ENCODE results near the gene SMIM44. TPM values are rescaled to one million over a fixed set of nuclear protein-coding genes. Genes with fewer than 3 reads are reported as not detected.

Gene SMIM44
- total and polyA plus RNA-seq, 9 of the 15 experiments (the other 6 are each of a cell fraction or from before 2014, with no cell fraction given), result not detected

DNA sequence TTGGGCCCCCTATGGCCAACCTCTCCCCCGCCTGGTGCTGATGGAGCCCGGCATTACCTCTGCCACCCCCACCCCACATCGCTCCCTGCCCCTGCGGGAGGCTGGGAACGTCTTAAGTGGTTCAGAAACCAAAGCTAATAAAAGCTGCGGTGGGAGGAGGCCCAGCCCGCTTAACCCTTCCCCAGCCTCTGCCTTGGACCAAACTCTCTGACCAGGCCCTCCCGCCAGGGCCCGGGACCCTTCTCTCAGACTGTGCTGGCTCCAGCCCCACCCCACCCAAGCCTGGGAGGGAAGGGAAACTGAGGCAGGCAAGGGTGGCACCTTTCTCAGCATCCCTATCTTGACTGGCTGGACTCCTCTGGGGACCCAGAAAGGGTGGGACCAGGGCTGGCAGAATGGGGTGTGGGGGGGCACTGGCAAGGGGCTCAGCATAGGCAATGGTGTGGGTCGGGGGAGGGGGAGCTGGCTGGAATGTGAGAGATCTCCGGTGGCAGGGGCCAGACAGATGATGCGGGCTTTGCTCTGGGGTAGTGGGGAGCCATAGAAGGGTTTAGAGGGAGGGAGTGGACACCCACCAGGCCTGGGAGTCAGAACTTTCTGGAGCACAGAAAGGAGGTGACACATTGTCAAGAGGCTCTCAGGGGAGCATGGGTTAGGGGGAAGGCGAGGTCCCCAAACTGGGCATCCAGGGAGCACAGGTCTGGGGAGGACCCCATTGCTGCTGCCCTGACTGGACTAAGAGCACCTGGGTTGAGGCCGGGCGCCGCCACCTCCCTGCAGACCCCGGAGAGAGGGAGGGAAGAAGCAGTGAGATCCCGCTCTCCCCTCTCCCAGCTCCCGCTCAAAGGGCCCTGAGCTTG, 24.8 kb downstream of the SMIM44 start (continued):
- TF ChIP-seq, protein P1, sequence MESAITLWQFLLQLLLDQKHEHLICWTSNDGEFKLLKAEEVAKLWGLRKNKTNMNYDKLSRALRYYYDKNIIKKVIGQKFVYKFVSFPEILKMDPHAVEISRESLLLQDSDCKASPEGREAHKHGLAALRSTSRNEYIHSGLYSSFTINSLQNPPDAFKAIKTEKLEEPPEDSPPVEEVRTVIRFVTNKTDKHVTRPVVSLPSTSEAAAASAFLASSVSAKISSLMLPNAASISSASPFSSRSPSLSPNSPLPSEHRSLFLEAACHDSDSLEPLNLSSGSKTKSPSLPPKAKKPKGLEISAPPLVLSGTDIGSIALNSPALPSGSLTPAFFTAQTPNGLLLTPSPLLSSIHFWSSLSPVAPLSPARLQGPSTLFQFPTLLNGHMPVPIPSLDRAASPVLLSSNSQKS (CRISPR knock-in tag; IDR thresholded peaks at IDR 0.05), result no peak
- TF ChIP-seq, protein P2, sequence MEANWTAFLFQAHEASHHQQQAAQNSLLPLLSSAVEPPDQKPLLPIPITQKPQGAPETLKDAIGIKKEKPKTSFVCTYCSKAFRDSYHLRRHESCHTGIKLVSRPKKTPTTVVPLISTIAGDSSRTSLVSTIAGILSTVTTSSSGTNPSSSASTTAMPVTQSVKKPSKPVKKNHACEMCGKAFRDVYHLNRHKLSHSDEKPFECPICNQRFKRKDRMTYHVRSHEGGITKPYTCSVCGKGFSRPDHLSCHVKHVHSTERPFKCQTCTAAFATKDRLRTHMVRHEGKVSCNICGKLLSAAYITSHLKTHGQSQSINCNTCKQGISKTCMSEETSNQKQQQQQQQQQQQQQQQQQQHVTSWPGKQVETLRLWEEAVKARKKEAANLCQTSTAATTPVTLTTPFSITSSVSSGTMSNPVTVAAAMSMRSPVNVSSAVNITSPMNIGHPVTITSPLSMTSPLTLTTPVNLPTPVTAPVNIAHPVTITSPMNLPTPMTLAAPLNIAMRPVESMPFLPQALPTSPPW (CRISPR knock-in tag; IDR thresholded peaks at IDR 0.05), result no peak
- TF ChIP-seq POLR2H (tag; IDR thresholded peaks at IDR 0.05; ENCODE audit: low read depth) (no peak), NCOA4 (IDR thresholded peaks at IDR 0.05; ENCODE audit: partially characterized antibody) (no peak), CBX3 (IDR thresholded peaks at IDR 0.05; ENCODE audit: borderline replicate concordance in 1 of 2, low read length in 2 of 2) (no peak), TSC22D4 (tag; IDR thresholded peaks at IDR 0.05) (no peak), POLR2G (IDR thresholded peaks at IDR 0.05; ENCODE audit: low read depth, low read length) (no peak; the same call in 1 of the 2 replicates), GATAD2A (IDR thresholded peaks at IDR 0.05) (no peak), TAF9B (IDR thresholded peaks at IDR 0.05; ENCODE audit: partially characterized antibody) (no peak), RFX5 (IDR thresholded peaks at IDR 0.05; ENCODE audit: low read depth, low read length) (no peak), KDM1A (IDR thresholded peaks at IDR 0.05) (0 out of 4 replicates have a peak, but pooled peaks have one; percentile 12 to 41), KDM2B (CRISPR knock-in tag; IDR thresholded peaks at IDR 0.05) (no peak), POLR3A (IDR thresholded peaks at IDR 0.05; ENCODE audit: borderline replicate concordance, extremely low read depth, insufficient read depth, insufficient read length) (no peak), ZNF232 (CRISPR knock-in tag; IDR thresholded peaks at IDR 0.05) (no peak), OTX1 (CRISPR knock-in tag; IDR thresholded peaks at IDR 0.05) (no peak), KDM5B (IDR thresholded peaks at IDR 0.05; ENCODE audit: insufficient replicate concordance, low read depth, low read length) (no peak), NFYB (IDR thresholded peaks at IDR 0.05; ENCODE audit: extremely low read depth, insufficient read length) (no peak)
- TF ChIP-seq, protein P3, sequence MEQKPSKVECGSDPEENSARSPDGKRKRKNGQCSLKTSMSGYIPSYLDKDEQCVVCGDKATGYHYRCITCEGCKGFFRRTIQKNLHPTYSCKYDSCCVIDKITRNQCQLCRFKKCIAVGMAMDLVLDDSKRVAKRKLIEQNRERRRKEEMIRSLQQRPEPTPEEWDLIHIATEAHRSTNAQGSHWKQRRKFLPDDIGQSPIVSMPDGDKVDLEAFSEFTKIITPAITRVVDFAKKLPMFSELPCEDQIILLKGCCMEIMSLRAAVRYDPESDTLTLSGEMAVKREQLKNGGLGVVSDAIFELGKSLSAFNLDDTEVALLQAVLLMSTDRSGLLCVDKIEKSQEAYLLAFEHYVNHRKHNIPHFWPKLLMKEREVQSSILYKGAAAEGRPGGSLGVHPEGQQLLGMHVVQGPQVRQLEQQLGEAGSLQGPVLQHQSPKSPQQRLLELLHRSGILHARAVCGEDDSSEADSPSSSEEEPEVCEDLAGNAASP (IDR thresholded peaks at IDR 0.05), result no peak
- TF ChIP-seq, protein P4, sequence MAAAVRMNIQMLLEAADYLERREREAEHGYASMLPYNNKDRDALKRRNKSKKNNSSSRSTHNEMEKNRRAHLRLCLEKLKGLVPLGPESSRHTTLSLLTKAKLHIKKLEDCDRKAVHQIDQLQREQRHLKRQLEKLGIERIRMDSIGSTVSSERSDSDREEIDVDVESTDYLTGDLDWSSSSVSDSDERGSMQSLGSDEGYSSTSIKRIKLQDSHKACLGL (CRISPR knock-in tag; IDR thresholded peaks at IDR 0.05; ENCODE audit: borderline replicate concordance, poor library complexity, severe bottlenecking), result no peak
- TF ChIP-seq, protein P5, sequence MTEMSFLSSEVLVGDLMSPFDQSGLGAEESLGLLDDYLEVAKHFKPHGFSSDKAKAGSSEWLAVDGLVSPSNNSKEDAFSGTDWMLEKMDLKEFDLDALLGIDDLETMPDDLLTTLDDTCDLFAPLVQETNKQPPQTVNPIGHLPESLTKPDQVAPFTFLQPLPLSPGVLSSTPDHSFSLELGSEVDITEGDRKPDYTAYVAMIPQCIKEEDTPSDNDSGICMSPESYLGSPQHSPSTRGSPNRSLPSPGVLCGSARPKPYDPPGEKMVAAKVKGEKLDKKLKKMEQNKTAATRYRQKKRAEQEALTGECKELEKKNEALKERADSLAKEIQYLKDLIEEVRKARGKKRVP (CRISPR knock-in tag; IDR thresholded peaks at IDR 0.05), result no peak

Data from K562 (cell line).